GM12878 (cell line): ENCODE measurements around the gene DCDC2C.

Source experiments
- ATF3 ChIP-seq: IDR thresholded peaks from 2 replicates; pipeline ENCODE4 v1.6.1; 2011; ENCODE audit warnings: low read depth, mild to moderate bottlenecking, low read length, moderate library complexity, borderline replicate concordance; ENCODE audit errors: extremely low read depth
- EZH2 ChIP-seq: IDR thresholded peaks from 2 replicates; pipeline ENCODE4 v1.6.1; 2012; ENCODE audit warnings: low read depth, mild to moderate bottlenecking, control low read depth, inconsistent platforms, low read length, borderline replicate concordance; ENCODE audit not compliant: control insufficient read depth
- NR2F1 ChIP-seq: fragments of 450-650 bp; conservative IDR thresholded peaks from 2 replicates; pipeline ENCODE4 v1.6.1; 2017; ENCODE audit warnings: mild to moderate bottlenecking
- ZNF207 ChIP-seq: fragments of 450-650 bp; IDR thresholded peaks from 2 replicates; pipeline ENCODE4 v1.6.1; 2014; ENCODE audit warnings: antibody characterized with exemption, mild to moderate bottlenecking, borderline replicate concordance
- TF ChIP-seq, protein P1 (sequence below), 3 experiments: IDR thresholded peaks in 2 of 3; conservative IDR thresholded peaks in 1 of 3; 2 replicates each; pipeline ENCODE4 v1.5.1; 2011; ENCODE audit warnings: low read depth in 3 of 3, low read length in 3 of 3, mild to moderate bottlenecking in 3 of 3, control low read depth in 2 of 3, moderate library complexity in 2 of 3, inconsistent platforms in 1 of 3, mixed read lengths in 1 of 3; ENCODE audit not compliant: control insufficient read depth in 2 of 3, insufficient read depth in 1 of 3; ENCODE audit errors: extremely low read depth in 1 of 3

DNA sequence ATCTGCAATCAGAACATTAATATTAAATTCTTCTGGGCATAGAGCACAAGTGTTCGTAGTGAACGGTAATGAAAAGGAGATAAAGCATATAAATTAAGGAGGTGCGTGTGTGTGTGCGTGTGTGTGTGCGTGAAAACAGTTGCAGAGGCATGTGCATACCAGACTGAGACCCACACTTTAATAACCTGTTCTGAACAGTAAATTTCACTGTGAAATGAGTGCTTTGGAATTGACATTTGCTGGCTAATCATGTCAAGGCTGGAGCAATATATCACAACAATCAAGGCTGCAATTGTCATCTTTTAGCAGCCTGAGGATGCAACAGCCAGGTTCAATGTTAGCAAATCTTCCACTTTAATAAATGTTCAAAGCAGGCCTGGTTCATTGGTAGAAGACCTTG, 57.9 kb downstream of the DCDC2C start:
- TF ChIP-seq ATF3: no peak
- TF ChIP-seq, protein P1, sequence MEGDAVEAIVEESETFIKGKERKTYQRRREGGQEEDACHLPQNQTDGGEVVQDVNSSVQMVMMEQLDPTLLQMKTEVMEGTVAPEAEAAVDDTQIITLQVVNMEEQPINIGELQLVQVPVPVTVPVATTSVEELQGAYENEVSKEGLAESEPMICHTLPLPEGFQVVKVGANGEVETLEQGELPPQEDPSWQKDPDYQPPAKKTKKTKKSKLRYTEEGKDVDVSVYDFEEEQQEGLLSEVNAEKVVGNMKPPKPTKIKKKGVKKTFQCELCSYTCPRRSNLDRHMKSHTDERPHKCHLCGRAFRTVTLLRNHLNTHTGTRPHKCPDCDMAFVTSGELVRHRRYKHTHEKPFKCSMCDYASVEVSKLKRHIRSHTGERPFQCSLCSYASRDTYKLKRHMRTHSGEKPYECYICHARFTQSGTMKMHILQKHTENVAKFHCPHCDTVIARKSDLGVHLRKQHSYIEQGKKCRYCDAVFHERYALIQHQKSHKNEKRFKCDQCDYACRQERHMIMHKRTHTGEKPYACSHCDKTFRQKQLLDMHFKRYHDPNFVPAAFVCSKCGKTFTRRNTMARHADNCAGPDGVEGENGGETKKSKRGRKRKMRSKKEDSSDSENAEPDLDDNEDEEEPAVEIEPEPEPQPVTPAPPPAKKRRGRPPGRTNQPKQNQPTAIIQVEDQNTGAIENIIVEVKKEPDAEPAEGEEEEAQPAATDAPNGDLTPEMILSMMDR (IDR thresholded peaks at IDR 0.05 in 2 of 3, conservative IDR thresholded peaks at IDR 0.05 in 1 of 3; ENCODE audit: control insufficient read depth in 2 of 3, extremely low read depth in 1 of 3, insufficient read depth in 1 of 3, low read depth in 3 of 3, low read length in 3 of 3): no peak
- no peak for TF ChIP-seq NR2F1
- TF ChIP-seq ZNF207: no peak
- no peak for TF ChIP-seq EZH2
